NK-92 treated with Interleukin-12 subunit alpha and Interleukin-12 subunit beta, amount 100 ng/mL, for 24 hours (cell line): ENCODE measurements around the gene PPA2.
"Not testable (repeated sequence)": the region's sequence is repeated elsewhere in the genome, so short reads cannot be mapped to it uniquely, and the experiment has no call there.

Experiments
- DNase-seq: peaks from one replicate; lab custom pipeline; 2025; lab: John Stamatoyannopoulos, UW

Gene PPA2

GRCh38 chr4:105473324-105474098, at the start of gene PPA2:
Gene PPA2, minus strand, starts transcription at chr4:105474062. Its CDS starts 12 bp downstream, at chr4:105474050.
- DNase-seq, result peak; percentile 61

GRCh38 chr4:105520819-105521790, 47.2 kb upstream of the PPA2 start:
- DNase-seq, result no peak

- DNase-seq, result no peak
Measured at GRCh38 chr4:105510245-105510644, 36.4 kb upstream of the PPA2 start.

- no peak for DNase-seq
Measured at GRCh38 chr4:105509714-105510113, 35.9 kb upstream of the PPA2 start.

- DNase-seq, result no peak
Measured at GRCh38 chr4:105509291-105509690, 35.4 kb upstream of the PPA2 start.

- DNase-seq, result no peak
Measured at GRCh38 chr4:105504744-105505143, 30.9 kb upstream of the PPA2 start.

GRCh38 chr4:105503484-105503883, 29.6 kb upstream of the PPA2 start:
- no peak for DNase-seq

GRCh38 chr4:105496899-105497298, 23.0 kb upstream of the PPA2 start:
- DNase-seq, result no peak

- no peak for DNase-seq
Measured at GRCh38 chr4:105495667-105496066, 21.8 kb upstream of the PPA2 start.

- DNase-seq, result no peak
Measured at GRCh38 chr4:105490523-105490922, 16.7 kb upstream of the PPA2 start.

GRCh38 chr4:105483840-105484239, 10.0 kb upstream of the PPA2 start:
- DNase-seq, result no peak

GRCh38 chr4:105474099-105474518, 247 bp upstream of the PPA2 start:
- DNase-seq, result no peak

GRCh38 chr4:105472871-105473323, 965 bp downstream of the PPA2 start:
- no peak for DNase-seq

GRCh38 chr4:105471566-105472176, 2.2 kb downstream of the PPA2 start:
- peak; percentile 21 for DNase-seq

GRCh38 chr4:105470766-105471165, 3.1 kb downstream of the PPA2 start:
- no peak for DNase-seq

- no peak for DNase-seq
Measured at GRCh38 chr4:105469736-105470135, 4.1 kb downstream of the PPA2 start.

GRCh38 chr4:105466580-105466979, 7.3 kb downstream of the PPA2 start:
- no peak for DNase-seq

- DNase-seq, result not testable (repeated sequence)
Measured at GRCh38 chr4:105464563-105464962, 9.3 kb downstream of the PPA2 start.

GRCh38 chr4:105462576-105462975, 11.3 kb downstream of the PPA2 start:
- no peak for DNase-seq

GRCh38 chr4:105461621-105462382, 12.1 kb downstream of the PPA2 start:
- DNase-seq, result no peak

- no peak for DNase-seq
Measured at GRCh38 chr4:105461221-105461620, 12.6 kb downstream of the PPA2 start.

- DNase-seq, result no peak
Measured at GRCh38 chr4:105460306-105460705, 13.6 kb downstream of the PPA2 start.
